HG03460 (cell line): ENCODE data around the gene NIPAL1.

Experiments
- ATAC-seq: cut with Tn5 transposase; IDR thresholded peaks from one replicate; pipeline ENCODE4 v1.9.1; 2021; ENCODE audit not compliant: unreplicated experiment

NIPAL1 gene

GRCh38 chr4:48025005-48025404 lies 8.4 kb downstream of the NIPAL1 start:
- ATAC-seq, result no peak

- ATAC-seq, result peak; percentile 67
Observed at GRCh38 chr4:48027653-48028052, 11.1 kb downstream of the NIPAL1 start.

GRCh38 chr4:48028696-48029095 lies 12.1 kb downstream of the NIPAL1 start:
- peak; percentile 69 for ATAC-seq

- ATAC-seq, result no peak
Observed at GRCh38 chr4:48030470-48030869, 13.9 kb downstream of the NIPAL1 start.

- no peak for ATAC-seq
Observed at GRCh38 chr4:48031802-48032525, 15.4 kb downstream of the NIPAL1 start.

GRCh38 chr4:48032721-48033120 lies 16.1 kb downstream of the NIPAL1 start:
- ATAC-seq, result no peak

- ATAC-seq, result no peak
Observed at GRCh38 chr4:48033412-48033811, 16.8 kb downstream of the NIPAL1 start.

GRCh38 chr4:48033825-48034413 lies 17.3 kb downstream of the NIPAL1 start:
- no peak for ATAC-seq

- ATAC-seq, result no peak
Observed at GRCh38 chr4:48035952-48036351, 19.4 kb downstream of the NIPAL1 start.

- ATAC-seq, result no peak
Observed at GRCh38 chr4:48037117-48037462, 20.5 kb downstream of the NIPAL1 start.

GRCh38 chr4:48038666-48039065 lies 22.1 kb downstream of the NIPAL1 start:
- ATAC-seq, result no peak

- no peak for ATAC-seq
Observed at GRCh38 chr4:48039561-48039960, 23.0 kb downstream of the NIPAL1 start.

GRCh38 chr4:48041535-48042137 lies 25.1 kb downstream of the NIPAL1 start:
- ATAC-seq, result no peak

- no peak for ATAC-seq
Observed at GRCh38 chr4:48042979-48043461, 26.4 kb downstream of the NIPAL1 start.

GRCh38 chr4:48043504-48043903 lies 26.9 kb downstream of the NIPAL1 start:
- ATAC-seq, result no peak

GRCh38 chr4:48044298-48044697 lies 27.7 kb downstream of the NIPAL1 start:
- no peak for ATAC-seq

- no peak for ATAC-seq
Observed at GRCh38 chr4:48046059-48046458, 29.5 kb downstream of the NIPAL1 start.

GRCh38 chr4:48047421-48047844 lies 30.9 kb downstream of the NIPAL1 start:
- ATAC-seq, result peak; percentile 97

- ATAC-seq, result peak; percentile 5
Observed at GRCh38 chr4:48047896-48048295, 31.3 kb downstream of the NIPAL1 start.

GRCh38 chr4:48049483-48049882 lies 32.9 kb downstream of the NIPAL1 start:
- no peak for ATAC-seq

GRCh38 chr4:48051078-48051477 lies 34.5 kb downstream of the NIPAL1 start:
- no peak for ATAC-seq
